GM19438 (cell line): Measurements from ENCODE around the gene COX6A1.
"Not testable (repeated sequence)": the region's sequence is repeated elsewhere in the genome, so short reads cannot be mapped to it uniquely, and the experiment has no call there.

Source experiments
- ATAC-seq: cut with Tn5 transposase; IDR thresholded peaks from one replicate; pipeline ENCODE4 v1.9.1; 2021; ENCODE audit warnings: low read depth; ENCODE audit not compliant: unreplicated experiment

The COX6A1 gene

DNA sequence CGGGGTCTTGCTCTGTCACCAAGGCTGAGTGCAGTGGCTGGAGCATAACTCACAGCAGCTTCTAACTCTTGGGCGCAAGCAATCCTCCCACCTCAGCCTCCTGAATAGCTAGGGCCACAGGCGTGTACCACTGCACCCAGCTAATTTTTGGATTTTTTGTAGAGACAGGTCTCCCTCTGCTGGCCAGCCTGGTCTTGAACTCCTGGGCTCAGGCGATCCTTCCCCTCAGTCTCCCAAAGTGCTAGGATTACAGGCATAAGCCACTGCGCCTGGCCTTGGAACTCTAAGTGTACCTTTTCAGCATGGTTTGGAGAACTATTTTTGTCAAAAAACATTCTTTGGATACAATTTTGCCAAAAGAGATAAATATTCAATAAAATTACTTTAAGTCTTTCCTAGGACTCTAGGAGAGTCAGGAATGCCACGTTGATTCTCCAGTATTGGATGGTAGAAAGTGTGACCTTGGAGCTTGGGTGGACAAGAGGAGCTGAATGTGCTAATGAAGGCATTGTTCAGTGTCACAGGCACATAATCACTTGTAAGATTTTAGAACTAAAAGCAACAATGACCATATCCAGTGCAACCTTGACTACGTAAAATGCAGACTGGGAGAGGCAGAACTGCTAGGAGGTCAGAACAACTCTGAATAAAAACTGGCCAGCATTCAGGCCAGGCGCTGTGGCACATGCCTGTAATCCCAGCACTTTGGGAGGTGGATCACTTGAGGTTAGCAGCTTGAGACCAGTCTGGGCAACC lies 28.8 kb downstream of the COX6A1 start:
- no peak for ATAC-seq

DNA sequence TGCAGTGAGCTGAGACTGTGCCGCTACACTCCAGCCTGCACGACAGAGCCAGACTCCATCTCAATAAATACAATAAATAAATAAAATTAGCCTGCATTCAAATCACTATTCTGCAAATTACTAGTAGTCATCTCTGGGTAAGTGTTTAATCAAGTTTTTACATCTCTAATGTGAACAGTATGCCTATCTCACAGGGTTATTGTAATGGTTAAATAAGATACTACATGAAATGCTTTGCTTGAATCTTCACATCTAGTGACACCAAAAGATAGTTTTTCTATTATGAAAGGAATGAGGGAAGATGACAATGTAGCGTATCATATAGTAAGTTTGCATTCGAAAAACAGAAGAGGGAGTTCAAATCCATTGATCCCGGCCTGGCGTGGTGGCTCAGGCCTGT lies 29.5 kb downstream of the COX6A1 start:
- ATAC-seq, result no peak

DNA sequence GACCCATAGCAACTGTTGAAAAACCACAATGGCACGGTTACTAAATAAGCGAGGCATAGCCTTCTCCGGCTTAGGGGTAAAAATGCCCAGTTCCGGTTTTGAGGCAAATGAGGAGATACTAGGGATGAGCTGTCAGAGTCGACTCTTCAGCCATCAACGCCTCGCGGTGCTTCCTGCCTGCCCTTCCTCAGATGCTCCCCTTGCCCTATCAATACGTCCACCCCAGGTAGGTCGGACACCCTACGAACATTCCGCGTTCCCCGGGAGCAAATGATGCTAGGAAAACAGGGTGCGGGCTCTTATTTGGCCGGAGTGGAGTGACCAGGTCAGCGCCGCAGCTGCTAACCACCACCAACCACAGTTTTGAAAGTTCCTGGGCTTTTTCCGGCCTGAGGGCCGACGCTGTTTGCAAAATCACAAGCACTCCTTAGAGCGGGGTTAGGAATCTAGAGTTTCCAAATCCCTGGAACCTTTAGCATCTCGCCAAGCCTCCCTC lies 30.5 kb downstream of the COX6A1 start:
- ATAC-seq, result no peak

DNA sequence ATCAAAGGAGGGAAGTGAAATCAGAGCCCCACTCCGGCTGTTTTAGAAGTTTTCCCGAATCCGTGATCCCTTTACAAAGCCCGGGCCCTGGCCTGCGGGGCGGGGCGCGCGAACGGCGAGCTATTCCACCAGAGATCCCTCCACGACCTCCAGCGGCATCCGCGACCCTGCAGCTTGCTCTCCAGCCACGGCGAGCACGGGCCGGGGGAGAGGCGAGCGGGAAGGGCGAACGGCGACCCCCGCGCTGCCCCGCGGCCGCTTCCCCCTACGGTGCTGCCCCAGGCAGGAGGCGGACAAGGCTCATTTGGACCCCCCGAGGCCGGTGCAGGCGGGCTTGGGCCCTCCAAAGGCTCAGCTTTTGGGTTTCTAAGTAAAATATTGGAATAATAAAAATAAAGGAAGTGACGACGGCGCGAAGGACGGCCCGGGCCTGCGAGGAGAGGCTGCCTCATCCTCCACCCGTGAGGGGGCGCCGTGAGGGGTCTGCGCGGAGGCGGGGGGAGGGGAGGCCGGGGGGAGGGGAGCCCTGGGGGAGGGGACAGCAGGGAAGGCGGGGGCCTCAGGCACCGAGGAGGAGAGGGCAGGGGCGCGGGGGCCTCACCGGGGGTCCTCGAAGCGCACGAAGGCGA lies 31.0 kb downstream of the COX6A1 start:
- peak; percentile 25 for ATAC-seq

DNA sequence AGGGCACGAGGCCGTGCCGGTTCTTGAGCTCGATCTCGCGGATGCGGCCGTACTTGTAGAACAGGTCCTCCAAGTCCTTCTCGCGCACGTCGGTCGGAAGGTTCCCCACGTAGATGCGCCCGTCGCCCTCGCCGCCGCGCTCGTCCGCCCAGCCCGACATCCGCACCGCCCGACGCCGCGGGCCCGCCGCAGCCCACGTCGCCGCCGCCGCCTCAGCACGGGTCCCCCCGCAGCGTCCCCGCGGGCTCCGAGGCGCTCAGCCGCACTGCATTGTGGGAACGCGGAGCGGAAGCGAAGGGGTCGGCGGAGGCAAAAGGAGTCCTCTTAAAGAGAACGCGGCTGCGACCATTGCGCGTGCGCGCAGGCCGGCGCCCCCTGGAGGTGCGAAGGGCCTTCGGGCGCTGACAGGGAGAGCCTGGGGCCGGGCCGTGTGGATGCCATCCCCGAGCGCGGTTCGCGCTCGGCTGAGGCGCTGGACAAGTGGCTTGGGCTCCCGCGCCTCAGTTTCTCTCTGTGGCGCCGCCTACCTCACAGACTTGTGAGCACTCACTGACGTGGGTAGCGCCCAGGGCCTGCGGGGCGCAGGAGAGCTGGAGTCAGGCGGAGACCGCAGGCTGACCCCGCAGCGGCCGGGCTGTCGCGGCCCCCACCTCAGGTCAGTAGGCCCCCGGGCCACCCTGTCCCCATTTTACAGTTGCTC lies 31.7 kb downstream of the COX6A1 start, which contains the start of gene SRSF9:
Gene SRSF9 (minus strand): TSS at position 299 of the 700 bp plus-strand sequence. CDS start 139 bp downstream, at position 160.
- peak; percentile 83 for ATAC-seq

DNA sequence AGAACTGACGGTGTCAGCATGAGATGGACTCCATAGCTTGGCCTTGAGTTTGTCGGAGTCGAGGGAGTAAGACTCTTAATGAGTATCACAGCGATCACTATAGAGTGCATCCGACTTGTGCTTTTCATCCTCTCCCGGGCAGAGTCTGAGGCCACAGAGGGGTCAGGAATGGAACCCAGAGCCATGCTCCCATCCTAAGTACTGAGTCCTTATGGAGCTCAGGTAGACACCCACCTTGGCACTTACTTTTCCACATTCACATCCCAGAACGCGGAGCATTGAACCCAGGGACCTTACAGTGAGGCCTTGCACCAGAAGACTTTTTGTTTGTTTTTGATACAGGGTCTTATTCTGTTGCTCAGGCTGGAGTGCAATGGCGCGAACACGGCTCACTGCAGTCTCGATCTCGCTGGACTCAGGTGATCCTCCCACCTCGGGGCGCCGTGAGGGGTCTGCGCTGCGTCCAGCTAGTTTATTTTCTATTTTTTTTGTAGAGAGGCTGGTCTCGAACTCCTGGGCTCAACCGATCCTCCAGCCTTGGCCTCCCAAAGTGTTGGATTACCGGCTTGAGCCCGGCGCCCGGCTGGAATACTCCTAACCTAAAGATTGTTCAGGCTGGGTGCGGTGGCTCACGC lies 32.4 kb downstream of the COX6A1 start:
- peak; percentile 26 for ATAC-seq

DNA sequence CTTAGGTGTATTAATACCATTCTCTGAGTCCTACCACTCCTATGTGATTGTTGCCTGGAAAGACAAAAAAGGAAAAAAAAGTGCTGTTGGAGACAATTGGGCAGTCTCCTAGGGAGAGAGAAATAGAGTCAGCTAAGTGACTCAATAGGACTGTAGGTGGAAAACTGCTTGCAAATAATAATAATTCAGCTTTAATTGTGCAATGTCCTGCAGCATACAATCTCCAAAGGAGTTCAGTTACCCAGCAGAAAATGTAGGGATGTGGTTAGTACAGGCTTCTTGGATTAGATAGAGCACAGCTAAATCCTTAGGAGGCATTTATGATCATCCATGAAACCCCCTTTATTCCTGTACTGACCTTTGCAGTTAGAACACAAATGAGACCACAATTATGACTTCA lies 34.6 kb downstream of the COX6A1 start:
- ATAC-seq, result no peak

DNA sequence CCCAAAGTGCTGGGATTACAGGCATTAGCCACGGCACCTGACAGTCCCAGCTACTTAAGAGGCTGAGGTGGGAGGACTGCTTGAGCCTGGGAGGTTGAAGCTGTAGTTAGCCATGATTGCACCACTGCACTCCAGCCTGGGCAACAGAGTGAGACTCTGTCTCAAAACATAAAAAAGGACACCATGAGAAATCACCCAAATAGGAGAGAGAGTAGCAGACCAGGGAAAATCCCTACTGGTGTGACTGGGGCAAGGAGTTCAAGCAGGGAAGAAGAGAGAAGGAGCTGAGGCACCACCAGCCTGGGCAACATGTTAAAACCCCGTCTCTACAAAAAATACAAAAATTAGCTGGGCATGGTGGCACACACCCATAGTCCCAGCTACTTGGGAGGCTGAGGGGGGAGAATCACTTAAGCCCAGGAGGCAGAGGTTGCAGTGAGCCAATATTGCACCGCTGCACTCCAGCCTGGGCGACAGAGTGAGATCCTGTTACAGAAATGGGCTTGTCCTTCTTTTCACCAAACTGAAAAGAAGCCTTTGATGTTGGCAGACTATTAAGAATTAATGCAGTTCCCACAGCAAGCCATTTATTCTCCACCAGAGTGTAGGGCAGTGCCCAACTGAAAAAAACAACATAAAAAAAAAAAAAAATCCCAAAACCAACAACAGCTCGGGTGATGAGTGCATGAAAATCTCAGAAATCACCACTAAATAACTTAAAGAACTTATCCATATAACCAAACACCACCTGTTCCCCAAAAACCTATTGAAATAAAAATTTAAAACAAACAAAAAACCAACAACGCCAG lies 36.1 kb downstream of the COX6A1 start:
- ATAC-seq, result no peak

DNA sequence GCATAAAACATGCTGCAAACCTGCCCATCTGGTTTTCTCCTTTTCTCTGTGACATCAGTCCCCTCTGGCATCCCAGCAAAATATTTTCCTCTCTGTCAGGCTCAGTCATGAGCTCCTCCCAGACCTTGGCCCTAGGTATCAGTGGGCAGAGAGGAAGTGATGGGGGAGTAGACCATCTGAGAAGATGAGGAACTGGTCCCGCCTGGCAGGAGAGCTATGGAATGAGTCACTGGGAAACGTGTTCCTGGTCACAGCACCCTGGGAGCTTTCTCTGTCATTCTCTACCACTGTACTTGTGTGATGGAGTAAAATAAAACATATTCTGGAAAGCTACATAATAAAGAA lies 36.7 kb downstream of the COX6A1 start:
- ATAC-seq, result no peak

DNA sequence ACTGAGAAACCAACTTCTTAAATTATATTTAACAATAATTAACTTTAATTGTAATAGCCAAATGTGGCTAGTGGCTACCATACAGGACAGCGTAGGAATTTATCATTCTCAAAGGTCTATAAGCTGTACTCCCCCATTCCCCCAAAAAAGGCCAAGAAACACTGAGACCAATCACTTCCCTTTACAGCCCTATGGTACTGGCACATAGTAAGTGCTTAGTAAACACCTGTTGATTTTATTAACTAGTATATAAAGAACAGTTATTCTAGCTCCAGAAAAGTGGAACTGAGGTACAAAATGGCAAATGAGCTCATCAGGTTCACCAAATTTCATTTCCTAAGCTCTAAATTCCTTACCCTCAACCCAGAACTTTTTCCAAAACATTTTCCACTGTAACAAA lies 37.7 kb downstream of the COX6A1 start:
- ATAC-seq, result no peak

DNA sequence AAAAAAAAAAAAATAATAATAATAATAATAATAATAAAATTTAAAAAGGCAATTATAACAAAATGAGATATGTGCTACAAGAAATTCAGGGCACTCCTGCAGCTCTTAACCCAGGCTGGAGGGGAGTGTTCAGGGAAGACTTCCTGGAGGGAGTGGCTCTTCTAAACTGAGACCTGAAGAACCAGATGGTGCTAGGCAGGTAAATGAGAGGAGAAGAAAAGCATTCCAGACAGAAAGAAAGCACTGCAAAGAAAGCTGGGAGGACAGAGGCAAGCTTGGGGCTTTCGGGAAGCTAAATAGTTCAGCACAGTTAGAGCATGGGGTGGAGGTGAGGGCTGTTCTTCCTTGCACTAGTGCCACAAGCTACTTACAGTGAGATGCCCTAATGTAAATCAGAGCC lies 41.5 kb downstream of the COX6A1 start:
- ATAC-seq, result no peak

DNA sequence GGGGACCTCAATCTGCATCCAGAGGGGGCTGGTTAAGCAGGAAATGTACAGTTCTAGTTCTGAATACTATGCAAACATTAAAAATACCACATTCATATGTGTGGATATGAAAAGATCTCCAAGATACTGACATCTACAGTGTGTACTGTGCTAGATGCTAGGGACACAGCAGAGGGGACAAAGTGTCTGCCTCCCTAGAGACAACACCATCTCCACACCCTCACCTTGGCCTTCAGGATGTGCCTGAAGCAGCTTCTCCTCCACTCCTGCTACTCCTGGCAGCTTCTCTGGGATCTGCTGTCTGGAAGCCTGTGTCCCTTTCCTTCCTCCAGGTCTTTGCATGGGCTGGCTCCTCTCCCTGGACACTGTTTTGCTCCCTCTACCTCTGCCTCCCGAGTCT lies 42.3 kb downstream of the COX6A1 start:
- no peak for ATAC-seq

DNA sequence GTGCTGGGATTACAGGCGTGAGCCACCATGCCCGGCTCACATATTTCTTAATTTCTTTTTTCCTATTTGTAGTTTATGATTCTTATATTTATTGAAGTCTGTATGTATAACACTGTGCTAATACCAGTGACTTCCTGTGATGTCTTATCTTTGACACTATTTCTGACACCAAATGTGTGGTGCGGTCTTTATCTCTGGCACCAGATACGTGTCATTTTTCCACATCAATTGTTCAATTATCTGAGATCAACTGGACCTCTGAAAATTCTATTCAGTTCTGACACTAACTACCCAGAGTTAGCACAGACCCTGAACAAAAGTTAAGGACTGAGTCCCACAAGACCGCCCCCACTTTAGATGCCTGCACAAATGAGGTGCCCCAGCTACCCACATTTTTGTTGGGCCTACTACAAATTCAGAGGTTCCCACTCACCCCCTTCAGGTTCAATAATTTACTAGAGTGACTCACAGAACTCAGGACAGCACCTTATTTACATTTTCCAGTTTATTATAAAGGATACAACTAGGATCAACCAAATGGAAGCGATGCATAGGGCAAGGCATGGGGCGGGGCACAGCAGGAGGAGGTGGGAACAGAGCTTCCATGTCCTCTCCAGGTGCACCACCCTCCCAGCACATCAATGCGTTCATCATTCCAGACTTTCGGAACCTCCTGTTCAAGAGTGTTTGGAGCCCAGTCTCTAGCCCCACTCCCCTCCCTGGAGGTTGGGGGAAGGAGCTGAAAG lies 43.3 kb downstream of the COX6A1 start:
- no peak for ATAC-seq

DNA sequence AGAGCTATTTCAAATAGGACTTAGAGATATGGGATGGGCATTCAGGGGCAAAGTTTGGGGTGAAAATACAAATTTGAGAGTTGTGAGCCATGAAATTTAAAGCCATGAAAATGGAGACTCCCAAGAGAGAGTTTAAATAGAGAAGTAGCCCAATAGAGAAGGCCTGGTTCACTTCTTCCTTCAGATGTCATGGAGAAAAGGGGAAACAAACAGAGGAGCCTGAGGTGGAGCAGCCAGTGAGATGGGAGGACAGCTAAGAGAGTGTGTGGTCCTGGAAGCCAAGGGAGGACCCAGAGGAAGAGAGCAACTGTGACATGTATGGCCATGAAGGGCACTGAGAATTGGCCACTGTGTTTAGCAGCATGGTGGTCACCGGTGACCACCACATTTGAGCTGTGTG lies 45.7 kb downstream of the COX6A1 start:
- no peak for ATAC-seq

DNA sequence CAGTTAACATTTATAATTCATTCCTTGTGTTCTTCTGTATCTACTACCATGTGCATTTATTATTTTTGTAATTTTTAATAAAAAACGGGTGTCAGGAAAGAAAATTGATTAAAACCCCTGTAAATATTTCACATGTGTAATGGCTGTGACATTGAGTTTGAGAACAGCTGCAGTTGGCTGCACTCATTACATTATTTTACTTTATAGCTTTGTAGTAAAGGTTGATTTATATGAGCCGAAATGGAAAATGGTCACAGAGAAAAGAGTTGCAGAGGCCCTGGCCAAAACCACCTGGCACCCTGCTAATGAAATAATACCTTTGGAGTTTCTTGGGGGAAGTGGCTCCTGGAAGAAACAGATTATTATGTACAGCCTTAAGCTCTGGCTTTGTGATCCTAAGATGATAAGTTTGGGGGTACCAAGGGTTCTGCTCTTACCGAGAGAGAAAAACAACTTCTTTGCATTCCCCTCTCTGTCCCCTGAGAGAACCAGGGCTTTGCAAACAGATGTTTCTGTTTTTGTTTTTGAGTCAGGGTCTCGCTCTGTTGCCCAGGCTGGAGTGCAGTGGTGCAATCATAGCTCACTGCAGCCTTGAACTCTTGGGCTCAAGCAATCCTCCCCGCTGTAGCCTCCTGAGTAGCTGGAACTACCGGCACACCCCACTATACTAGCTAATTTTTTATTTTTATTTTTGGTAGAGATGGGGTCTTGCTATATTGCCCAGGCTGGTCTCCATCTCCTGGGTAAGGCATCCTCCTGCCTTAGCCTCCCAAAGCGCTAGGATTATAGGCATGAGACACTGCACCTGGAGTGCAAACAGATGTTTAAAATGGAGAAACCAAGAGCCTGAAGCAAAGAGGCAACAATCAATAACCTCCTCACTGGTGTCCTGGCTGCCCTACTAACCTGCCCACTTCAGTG lies 48.3 kb downstream of the COX6A1 start:
- no peak for ATAC-seq

DNA sequence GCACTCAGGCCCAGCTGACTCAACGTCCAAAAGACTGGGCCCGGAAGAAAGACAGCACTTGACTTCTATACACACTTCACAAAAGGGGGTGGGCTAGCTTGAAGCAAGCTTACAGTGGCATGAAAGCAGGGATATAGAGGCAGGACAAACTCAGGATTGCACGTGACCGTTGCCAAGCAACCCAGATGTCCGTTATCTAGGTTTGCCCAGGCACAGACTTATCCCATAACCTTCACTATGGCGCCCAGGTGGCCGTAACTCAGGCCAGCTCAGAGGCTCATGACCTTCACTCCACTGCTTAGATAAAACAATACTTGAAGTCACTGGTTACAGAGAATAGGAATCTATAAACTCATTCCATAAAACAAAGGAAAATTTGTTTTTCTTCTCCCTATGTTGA lies 49.6 kb downstream of the COX6A1 start:
- not testable (repeated sequence) for ATAC-seq

DNA sequence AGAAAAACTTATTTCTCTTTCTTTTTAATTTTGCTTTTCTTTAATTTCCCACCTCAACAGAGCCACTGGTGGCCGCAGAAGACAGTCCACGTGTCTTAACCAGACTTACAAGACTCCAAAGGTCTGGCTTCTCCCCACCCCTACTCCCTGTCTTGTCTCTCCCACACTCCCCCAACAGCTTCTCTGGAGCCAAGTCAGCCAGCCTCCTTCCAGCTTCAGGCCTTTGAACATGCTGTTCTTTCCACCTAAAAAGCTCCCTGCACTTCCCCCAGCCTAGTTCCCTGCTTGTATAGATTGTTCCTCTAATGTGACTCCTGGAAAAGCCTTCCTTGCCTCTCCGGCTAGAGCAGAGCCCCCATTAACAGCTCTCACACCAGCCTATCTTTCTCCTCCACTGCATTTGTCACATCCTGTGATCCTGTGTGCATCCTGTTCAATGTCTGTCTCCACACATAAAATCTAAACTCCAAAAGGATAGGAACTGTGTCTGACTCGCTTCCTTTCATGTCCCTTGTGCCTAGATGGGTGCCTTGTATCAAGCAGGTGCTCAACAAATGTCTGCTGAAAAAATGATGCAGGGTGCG lies 50.2 kb downstream of the COX6A1 start:
- no peak for ATAC-seq

DNA sequence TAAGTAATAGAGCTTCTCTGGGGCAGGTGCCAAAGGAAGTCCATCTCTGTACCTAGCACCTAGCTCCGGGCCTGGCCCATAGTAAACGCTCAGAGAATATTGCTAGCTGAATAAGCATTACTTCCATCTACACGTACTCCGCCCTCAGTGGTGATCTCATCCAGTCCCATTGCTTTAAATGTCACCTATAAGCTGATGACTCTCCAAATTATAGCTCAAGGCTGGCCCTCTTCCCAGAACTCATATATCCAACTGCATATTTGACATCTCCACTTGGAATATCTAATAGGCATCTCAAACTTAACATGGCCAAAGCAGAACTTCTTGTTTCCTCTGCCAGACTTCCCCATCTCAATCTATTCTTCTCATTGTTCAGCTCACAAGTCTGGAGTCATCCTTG lies 51.1 kb downstream of the COX6A1 start:
- ATAC-seq, result no peak
